ENCODE results near the gene TTC7B. TPM values are rescaled to one million over a fixed set of nuclear protein-coding genes. Genes with fewer than 3 reads are reported as not detected.

The TTC7B gene
- total and polyA plus RNA-seq, 9 of the 15 experiments (the other 6 are each of a cell fraction or from before 2014, with no cell fraction given): 2.2 to 77.2 (median 36.7) TPM

GRCh38 chr14:90693413-90693812, 122.8 kb downstream of the TTC7B start (continued):
- TF ChIP-seq CBX8 (IDR thresholded peaks at IDR 0.05; ENCODE audit: borderline replicate concordance, extremely low read depth, low read depth, low read length, poor library complexity, severe bottlenecking) (no peak), DEAF1 (CRISPR knock-in tag; IDR thresholded peaks at IDR 0.05) (no peak)

- Histone ChIP-seq H3K27me3 (ENCODE audit: control insufficient read depth in 2 of 2, insufficient read depth in 2 of 2, low read length in 2 of 2) (no peaks in the 10 kb centered on the region), H3K27ac (ENCODE audit: extremely low read depth, low read depth, low read length) (no peak overlapping the region), H4K20me1 (replicated peaks; ENCODE audit: control insufficient read depth, insufficient read depth, low read length) (no peaks in the 10 kb centered on the region), H3K9me3 (replicated peaks; ENCODE audit: control insufficient read depth, insufficient read depth, low read depth, low read length) (no peaks in the 10 kb centered on the region), H3K79me2 (ENCODE audit: control insufficient read depth, insufficient read depth, low read length) (no peaks in the 10 kb centered on the region; the same call in 2 of the 3 replicates), H3K4me3 (no peak overlapping the region), H3K9me1 (ENCODE audit: control insufficient read depth, insufficient read depth, low read length) (no peaks in the 10 kb centered on the region), H3K9ac (ENCODE audit: insufficient read depth in 1 of 2, low read depth in 2 of 2, low read length in 2 of 2) (no peak overlapping the region), H3K4me1 (replicated peaks in 1 of 2; ENCODE audit: control insufficient read depth in 2 of 2, insufficient read depth in 2 of 2, low read length in 2 of 2) (peaks cover 0 to 2% of the 10 kb centered on the region in 2 experiments; a peak in 2 of 5 replicates), H2AFZ (ENCODE audit: low read depth, low read length) (no peak overlapping the region), H3K36me3 (ENCODE audit: control insufficient read depth, insufficient read depth, low read length) (peaks cover 16% of the 10 kb centered on the region), H3K4me2 (ENCODE audit: insufficient read depth, low read length) (no peak overlapping the region)
- no TSS peak for BruUV-seq (replicated peaks)
- DNase-seq (ENCODE audit: extremely low read depth in 1 of 4, low spot score in 3 of 4): no peak
- in situ Hi-C loops (cut with MboI) (no loop called here), intact Hi-C loops (cut with micrococcal nuclease) (no loop called here)
- ATAC-seq: no peak
- 14% methylated on average over 1 of the region's 1 CpG for WGBS (ENCODE audit: insufficient coverage, low coverage, missing lambda C conversion rate)
- TF ChIP-seq PREB (CRISPR knock-in tag; IDR thresholded peaks at IDR 0.05) (no peak), DPF2 (IDR thresholded peaks at IDR 0.05) (no peak)
- POLR2A ChIA-PET: no interaction called here
- no peak for FAIRE-seq
- CTCF ChIA-PET (ENCODE audit: low intra/inter-chr PET ratio): no interaction called here
Observed at GRCh38 chr14:90692826-90693225, 123.4 kb downstream of the TTC7B start.

All from K562 (cell line).